ENCODE measurements around the gene MSI2.

GRCh38 chr17:57595426-57595825, 339.1 kb downstream of the MSI2 start:
- TF ChIP-seq FOXM1 (IDR thresholded peaks at IDR 0.05; ENCODE audit: borderline replicate concordance) (no peak), BHLHE40 (IDR thresholded peaks at IDR 0.05; ENCODE audit: borderline replicate concordance) (no peak), FOXA1 (IDR thresholded peaks at IDR 0.05) (no peak), SP1 (IDR thresholded peaks at IDR 0.05) (no peak), ARNT (IDR thresholded peaks at IDR 0.05) (no peak), CTBP1 (IDR thresholded peaks at IDR 0.05; ENCODE audit: borderline replicate concordance) (no peak), PKNOX1 (IDR thresholded peaks at IDR 0.05) (no peak), LEF1 (IDR thresholded peaks at IDR 0.05; ENCODE audit: borderline replicate concordance) (no peak), FOXK2 (IDR thresholded peaks at IDR 0.05) (no peak), TARDBP (IDR thresholded peaks at IDR 0.05) (no peak), SUZ12 (IDR thresholded peaks at IDR 0.05) (no peak), L3MBTL2 (conservative IDR thresholded peaks at IDR 0.05) (no peak)

Data from HEK293T (cell line).